Measurements from ENCODE around the gene GRB7.
A peak's percentile ranks its signal among the peaks of the same experiment; 100 is the strongest.
"Not testable (repeated sequence)": the region's sequence is repeated elsewhere in the genome, so short reads cannot be mapped to it uniquely, and the experiment has no call there.

GRB7 gene

DNA sequence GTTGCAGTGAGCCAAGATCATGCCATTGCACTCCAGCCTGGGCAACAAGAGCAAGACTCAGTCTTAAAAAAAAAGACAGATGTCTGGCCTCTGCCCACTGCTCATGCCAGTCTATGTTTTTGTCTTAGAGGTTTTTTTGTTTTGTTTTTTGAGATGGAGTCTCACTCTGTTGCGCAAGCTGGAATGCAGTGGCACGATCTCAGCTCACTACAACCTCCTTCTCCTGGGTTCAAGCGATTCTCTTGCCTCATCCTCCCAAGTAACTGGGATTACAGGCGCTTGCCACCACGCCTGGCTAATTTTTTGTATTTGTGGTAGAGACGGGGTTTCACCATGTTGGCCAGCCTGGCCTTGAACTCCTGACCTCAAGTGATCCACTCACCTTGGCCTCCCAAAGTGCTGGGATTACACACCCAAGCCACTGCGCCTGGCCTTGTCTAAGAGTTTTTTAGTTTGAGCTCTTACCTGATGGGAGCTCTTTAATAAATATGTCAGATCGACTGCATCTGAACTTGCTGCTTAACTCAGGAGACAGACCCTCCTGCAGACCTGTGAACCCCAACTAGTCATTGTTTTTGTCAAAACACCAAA is 10.8 kb downstream of the GRB7 start:
- H3K9me3 ChIP-seq (ENCODE audit: control insufficient read depth, low read depth, low read length); H3K4me1 ChIP-seq (ENCODE audit: control insufficient read depth, low read depth, low read length); H3K9ac ChIP-seq (ENCODE audit: low read length); H3K27me3 ChIP-seq (ENCODE audit: control insufficient read depth, insufficient read depth, low read length); H3K27ac ChIP-seq (ENCODE audit: low read length); H3K4me3 ChIP-seq (ENCODE audit: low read length): not testable (repeated sequence)
- peaks cover 11% of the 10 kb centered on the region for H3K36me3 ChIP-seq (ENCODE audit: control insufficient read depth, low read depth, low read length)

DNA sequence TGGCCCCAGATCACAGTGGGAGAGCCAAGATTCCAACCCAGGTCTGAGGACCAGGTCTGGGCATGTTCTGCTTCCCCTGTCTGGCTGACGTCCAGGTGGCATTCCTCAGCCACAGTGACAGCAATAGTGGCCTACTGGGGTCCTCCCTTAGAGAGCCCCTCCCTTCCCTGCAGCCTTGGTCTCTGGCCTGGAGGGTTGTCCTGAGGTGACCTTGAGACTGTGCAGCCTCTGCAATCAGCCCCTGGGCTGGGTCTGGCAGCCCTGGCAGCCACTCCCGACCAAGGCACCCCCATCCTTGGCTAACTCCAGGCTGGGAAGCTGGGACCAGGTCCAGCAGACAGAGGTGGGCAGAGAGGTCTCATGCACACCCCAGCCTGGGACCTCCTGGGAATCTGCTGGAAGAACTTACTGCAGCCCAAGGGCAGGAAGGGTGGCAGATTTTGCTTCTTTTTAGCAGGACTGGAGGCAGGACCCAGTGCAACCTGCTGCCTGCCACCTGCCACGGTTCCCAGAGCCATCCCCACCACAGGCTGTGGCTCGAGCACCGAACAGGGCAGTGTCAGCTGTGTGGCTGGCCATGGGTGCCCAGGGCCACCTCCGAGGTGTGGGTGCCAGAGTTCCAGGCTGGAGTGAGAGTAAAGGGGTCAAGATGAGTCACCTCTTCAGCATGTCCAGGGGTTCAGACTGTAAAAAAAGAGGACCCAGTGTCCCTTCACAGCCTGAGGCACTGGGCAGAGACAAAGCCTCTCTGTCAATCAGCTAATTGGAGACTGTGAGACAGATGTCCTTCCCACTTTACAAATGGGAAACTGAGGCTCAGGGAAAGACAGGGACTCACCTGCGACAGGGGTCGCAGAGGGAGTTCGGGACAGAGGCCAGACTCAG is 12.6 kb downstream of the GRB7 start:
- Histone ChIP-seq H3K36me3 (ENCODE audit: control insufficient read depth, low read depth, low read length) (peaks cover 5% of the 10 kb centered on the region), H3K9ac (ENCODE audit: low read length) (no peak overlapping the region), H3K4me1 (ENCODE audit: control insufficient read depth, low read depth, low read length) (peaks cover 8% of the 10 kb centered on the region), H3K27me3 (ENCODE audit: control insufficient read depth, insufficient read depth, low read length) (peaks cover 10% of the 10 kb centered on the region), H3K9me3 (ENCODE audit: control insufficient read depth, low read depth, low read length) (no peaks in the 10 kb centered on the region), H3K4me3 (ENCODE audit: low read length) (no peak overlapping the region), H3K27ac (ENCODE audit: low read length) (no peak overlapping the region)

DNA sequence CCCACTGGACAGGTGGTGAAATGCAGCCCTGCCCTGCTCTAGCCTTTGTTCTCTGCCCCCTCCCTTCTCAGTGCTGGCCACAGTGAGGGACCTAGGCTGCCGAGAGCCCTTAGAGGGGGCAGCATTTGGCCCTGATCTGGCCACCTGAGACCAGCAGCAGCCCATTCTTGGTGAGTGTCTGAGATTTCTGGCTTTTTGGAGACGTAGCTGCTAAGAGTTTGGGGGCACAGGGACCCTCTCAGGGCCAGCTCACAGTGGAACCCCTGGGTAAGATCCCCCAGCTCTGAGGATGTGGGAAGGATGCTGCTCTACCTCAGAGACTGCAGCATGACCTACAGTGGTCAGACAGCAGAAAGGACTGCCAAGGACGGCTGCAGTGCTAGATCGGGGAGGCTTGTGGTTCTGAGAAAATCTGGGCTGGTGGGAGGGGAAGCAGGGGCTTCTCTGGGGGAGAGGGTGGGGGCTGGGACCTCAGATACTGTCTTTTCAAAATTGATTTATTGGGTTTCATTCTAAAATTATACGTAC is 13.3 kb downstream of the GRB7 start:
- H3K4me1 ChIP-seq (ENCODE audit: control insufficient read depth, low read depth, low read length) = peaks cover 11% of the 10 kb centered on the region
- no peak overlapping the region for H3K27ac ChIP-seq (ENCODE audit: low read length)
- peaks cover under 1% of the 10 kb centered on the region for H3K36me3 ChIP-seq (ENCODE audit: control insufficient read depth, low read depth, low read length)
- H3K9ac ChIP-seq (ENCODE audit: low read length) = no peak overlapping the region
- H3K27me3 ChIP-seq (ENCODE audit: control insufficient read depth, insufficient read depth, low read length) = peaks cover 10% of the 10 kb centered on the region
- H3K4me3 ChIP-seq (ENCODE audit: low read length) = no peak overlapping the region
- H3K9me3 ChIP-seq (ENCODE audit: control insufficient read depth, low read depth, low read length) = no peaks in the 10 kb centered on the region

DNA sequence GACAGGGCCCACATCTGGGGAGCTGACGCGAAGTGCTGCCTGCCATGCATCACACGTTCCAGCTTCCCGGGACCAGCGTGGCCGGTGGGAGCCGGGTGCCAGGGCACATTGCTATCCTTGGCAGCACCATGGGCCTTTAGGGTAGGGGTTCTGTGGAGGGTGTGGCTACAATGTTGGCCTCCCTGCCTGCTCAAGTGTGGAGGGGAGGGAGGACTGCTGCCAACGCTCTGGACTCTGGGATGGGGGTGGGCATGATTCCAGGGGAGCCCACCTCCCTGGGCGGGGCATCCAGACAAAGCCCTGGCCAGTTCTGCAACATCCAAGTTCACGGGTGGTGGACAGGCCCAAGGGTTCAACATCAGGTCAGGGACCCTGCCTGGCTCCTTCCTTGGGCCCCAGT is 13.9 kb downstream of the GRB7 start:
- peaks cover 15% of the 10 kb centered on the region for H3K4me1 ChIP-seq (ENCODE audit: control insufficient read depth, low read depth, low read length)
- no peak overlapping the region for H3K27ac ChIP-seq (ENCODE audit: low read length)
- peaks cover 10% of the 10 kb centered on the region for H3K27me3 ChIP-seq (ENCODE audit: control insufficient read depth, insufficient read depth, low read length)
- no peaks in the 10 kb centered on the region for H3K9me3 ChIP-seq (ENCODE audit: control insufficient read depth, low read depth, low read length)
- H3K4me3 ChIP-seq (ENCODE audit: low read length) = no peak overlapping the region
- no peak overlapping the region for H3K9ac ChIP-seq (ENCODE audit: low read length)
- no peaks in the 10 kb centered on the region for H3K36me3 ChIP-seq (ENCODE audit: control insufficient read depth, low read depth, low read length)

DNA sequence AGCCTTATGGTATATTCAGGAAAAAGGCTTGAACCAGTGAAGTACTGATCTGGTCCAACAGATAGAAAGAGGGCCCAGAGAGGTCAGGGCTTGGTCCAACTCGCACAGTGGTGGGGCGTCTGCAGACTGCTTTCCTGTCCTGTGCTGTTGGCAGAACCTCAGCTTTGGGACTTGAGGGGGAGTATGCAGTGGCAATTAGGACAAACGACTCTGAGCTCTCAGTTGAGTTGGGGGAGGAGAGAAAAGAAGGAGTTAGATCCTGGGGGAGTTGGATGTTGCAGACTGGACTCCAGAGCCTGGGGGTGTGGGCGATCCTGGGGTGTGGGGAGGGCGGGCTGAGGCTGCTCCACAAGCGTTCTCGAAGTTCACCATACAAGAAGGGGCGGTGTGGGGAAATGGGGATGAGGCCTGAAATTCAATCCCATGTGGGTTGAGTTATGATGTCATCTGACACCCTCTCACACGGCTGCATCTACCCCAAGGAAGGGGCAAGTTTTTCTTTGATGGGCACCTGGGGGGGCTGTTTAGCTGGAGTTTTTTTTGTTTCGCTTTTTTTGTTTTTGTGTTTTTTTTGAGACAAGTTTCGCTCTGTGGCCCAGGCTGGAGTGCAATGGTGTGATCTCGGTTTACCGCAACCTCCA is 14.6 kb downstream of the GRB7 start:
- peaks cover 10% of the 10 kb centered on the region for H3K27me3 ChIP-seq (ENCODE audit: control insufficient read depth, insufficient read depth, low read length)
- H3K27ac ChIP-seq (ENCODE audit: low read length) = no peak overlapping the region
- H3K4me3 ChIP-seq (ENCODE audit: low read length) = no peak overlapping the region
- no peaks in the 10 kb centered on the region for H3K9me3 ChIP-seq (ENCODE audit: control insufficient read depth, low read depth, low read length)
- no peaks in the 10 kb centered on the region for H3K36me3 ChIP-seq (ENCODE audit: control insufficient read depth, low read depth, low read length)
- H3K4me1 ChIP-seq (ENCODE audit: control insufficient read depth, low read depth, low read length) = peaks cover 15% of the 10 kb centered on the region
- H3K9ac ChIP-seq (ENCODE audit: low read length) = no peak overlapping the region

DNA sequence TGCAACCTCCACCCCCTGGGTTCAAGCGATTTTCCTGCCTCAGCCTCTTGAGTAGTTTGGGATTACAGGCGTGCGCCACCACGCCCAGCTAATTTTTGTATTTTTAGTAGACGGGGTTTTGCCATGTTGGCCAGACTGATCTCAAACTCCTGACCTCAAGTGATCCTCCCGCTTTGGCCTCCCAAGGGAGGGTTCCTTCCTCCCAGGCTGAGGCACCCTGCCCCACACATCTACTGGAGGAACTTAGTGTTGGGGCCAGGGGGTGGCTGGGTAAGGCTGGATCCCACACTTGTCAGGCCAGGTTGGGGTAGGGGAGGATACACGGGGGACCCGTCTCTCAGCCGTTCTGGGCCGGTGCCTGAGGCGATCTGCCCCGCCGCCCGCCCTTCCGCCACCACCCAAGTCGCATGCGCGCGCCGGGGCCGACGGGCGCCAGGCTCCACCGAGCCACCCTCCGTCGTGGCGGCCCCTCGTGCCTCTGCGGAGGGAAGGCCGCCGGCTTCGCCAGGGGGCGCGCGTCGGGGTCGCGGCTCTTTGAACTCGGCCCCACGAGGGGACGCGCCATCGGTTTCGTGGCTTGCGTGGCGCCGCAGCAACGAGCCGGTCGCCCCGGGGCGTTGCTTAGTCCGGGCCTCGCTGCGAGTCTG is 15.9 kb downstream of the GRB7 start:
- peak overlapping the region; percentile 69 for H3K4me3 ChIP-seq (ENCODE audit: low read length)
- H3K4me1 ChIP-seq (ENCODE audit: control insufficient read depth, low read depth, low read length) = peaks cover 15% of the 10 kb centered on the region

DNA sequence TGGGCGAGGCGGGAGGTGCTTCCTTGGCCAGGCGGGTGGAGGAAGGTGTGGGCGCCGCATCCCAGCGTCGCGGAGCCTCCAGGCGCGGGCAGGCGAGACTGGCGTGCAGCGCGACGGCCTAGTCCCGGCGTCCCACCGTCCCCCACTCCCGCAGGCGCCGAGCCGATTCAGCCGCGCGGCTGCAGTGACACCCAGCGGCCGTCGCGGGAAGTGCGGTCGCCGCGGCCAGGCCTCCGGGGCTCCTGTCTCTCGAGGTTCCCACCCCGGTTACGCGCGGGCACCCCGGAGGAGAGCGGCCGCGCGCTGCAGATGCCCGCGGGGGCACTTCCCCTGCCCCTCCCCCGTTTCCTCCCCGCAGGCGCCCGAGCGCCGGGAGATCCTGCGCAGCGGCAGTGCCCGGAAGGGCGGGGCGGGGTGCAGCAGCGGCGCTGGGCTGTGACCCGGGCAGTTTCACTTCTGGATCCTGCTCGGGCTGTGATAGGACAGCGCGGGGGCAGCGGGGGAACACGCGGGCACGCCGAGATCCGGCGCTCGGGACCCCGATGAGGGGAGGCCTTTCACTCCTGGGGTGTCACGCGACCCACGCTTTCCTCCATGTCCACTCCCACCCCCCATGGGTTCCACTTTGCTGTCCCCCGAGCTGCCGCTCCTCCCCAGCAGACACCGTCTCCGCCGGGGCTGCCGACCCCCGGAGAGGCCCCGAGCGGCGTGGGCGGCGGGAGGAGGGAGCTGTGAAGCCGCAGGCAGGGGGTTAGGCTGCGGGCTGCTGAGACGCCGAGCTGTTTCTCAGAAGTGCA is 16.6 kb downstream of the GRB7 start:
- no peaks in the 10 kb centered on the region for H3K9me3 ChIP-seq (ENCODE audit: control insufficient read depth, low read depth, low read length)
- H3K27me3 ChIP-seq (ENCODE audit: control insufficient read depth, insufficient read depth, low read length) = peaks cover 10% of the 10 kb centered on the region
- H3K4me1 ChIP-seq (ENCODE audit: control insufficient read depth, low read depth, low read length) = peaks cover 15% of the 10 kb centered on the region
- H3K4me3 ChIP-seq (ENCODE audit: low read length) = peak overlapping the region; percentile 69
- no peak overlapping the region for H3K27ac ChIP-seq (ENCODE audit: low read length)
- no peaks in the 10 kb centered on the region for H3K36me3 ChIP-seq (ENCODE audit: control insufficient read depth, low read depth, low read length)
- H3K9ac ChIP-seq (ENCODE audit: low read length) = peak overlapping the region; percentile 33

More for the DNA sequence above, 15.9 kb downstream of the GRB7 start:
- Histone ChIP-seq H3K9me3 (ENCODE audit: control insufficient read depth, low read depth, low read length) (no peaks in the 10 kb centered on the region), H3K27ac (ENCODE audit: low read length) (no peak overlapping the region), H3K36me3 (ENCODE audit: control insufficient read depth, low read depth, low read length) (no peaks in the 10 kb centered on the region), H3K27me3 (ENCODE audit: control insufficient read depth, insufficient read depth, low read length) (peaks cover 10% of the 10 kb centered on the region), H3K9ac (ENCODE audit: low read length) (peak overlapping the region; percentile 33)

DNA sequence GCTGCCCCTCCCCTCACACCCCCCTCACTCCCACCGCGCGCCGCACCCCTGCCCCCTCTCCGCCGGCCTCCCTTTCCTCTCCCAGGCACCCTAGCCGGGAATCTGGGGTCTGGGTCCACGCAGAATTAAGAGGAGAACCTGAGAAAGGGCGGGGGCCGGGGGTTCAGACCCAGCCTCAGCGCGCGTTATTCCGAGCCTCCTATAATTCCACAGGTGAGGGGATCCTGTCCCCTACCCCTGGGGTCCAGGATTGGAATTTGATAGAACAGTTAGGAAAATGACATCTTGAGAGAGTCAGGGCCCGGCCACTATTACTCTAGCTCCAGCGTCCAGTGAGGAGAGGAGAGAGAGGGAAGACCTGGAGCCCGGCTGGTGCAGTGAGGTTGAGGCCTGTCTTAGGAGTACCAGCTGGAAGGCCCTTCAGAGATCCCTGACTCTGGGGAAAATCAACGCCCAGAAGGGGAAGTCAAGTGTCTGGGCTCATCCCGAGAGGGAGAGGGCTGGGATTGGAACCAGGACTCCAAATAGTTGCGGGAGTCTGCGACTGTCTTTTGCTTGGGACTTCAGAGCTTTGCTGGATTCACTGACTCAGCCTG is 17.3 kb downstream of the GRB7 start:
- H3K27me3 ChIP-seq (ENCODE audit: control insufficient read depth, insufficient read depth, low read length) = peaks cover 10% of the 10 kb centered on the region
- peaks cover 15% of the 10 kb centered on the region for H3K4me1 ChIP-seq (ENCODE audit: control insufficient read depth, low read depth, low read length)
- no peaks in the 10 kb centered on the region for H3K36me3 ChIP-seq (ENCODE audit: control insufficient read depth, low read depth, low read length)
- H3K4me3 ChIP-seq (ENCODE audit: low read length) = peak overlapping the region; percentile 69
- no peaks in the 10 kb centered on the region for H3K9me3 ChIP-seq (ENCODE audit: control insufficient read depth, low read depth, low read length)
- no peak overlapping the region for H3K27ac ChIP-seq (ENCODE audit: low read length)
- no peak overlapping the region for H3K9ac ChIP-seq (ENCODE audit: low read length)

DNA sequence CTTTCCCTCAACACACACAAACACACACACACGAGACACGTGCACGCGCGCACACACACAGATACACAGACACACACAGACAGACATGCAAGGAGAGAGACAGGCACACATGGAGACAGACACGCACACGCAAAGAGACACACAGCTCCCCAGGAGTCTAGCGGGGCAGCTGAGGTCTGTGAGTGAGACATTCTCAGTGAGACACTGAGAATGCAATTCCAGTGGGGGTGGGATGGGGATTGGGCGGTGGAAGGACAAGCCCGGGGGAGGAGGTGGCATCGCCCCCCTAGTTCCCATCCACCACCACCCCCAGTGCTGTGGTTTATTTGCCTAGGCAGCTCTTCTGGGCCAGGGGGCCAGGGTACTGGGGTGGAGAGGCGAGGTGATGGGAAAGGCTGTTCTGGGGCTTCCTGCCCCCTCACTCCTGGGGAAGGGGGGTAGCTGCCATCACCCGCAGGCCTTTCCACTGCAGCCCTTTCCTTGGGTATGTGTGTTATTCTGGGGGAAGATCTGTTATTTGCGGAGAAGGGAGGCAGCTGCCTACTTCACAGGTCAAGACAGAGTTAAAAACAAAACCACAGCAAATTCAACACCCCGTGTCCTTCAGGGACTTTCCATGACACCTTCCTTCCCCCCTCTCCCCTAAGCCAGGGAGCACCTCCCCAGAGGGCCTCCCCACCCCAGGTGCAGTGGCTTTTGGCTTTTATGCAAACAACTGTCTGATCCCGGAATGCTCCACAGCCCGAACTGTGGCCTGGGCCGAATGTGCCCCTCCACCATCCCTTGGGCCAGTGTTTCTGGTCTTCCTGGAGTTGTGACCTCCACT is 18.0 kb downstream of the GRB7 start:
- Histone ChIP-seq H3K27me3 (ENCODE audit: control insufficient read depth, insufficient read depth, low read length) (peaks cover 10% of the 10 kb centered on the region), H3K4me1 (ENCODE audit: control insufficient read depth, low read depth, low read length) (peaks cover 15% of the 10 kb centered on the region), H3K4me3 (ENCODE audit: low read length) (no peak overlapping the region), H3K27ac (ENCODE audit: low read length) (no peak overlapping the region), H3K36me3 (ENCODE audit: control insufficient read depth, low read depth, low read length) (no peaks in the 10 kb centered on the region), H3K9me3 (ENCODE audit: control insufficient read depth, low read depth, low read length) (no peaks in the 10 kb centered on the region), H3K9ac (ENCODE audit: low read length) (no peak overlapping the region)
